GM12891 (cell line): ENCODE results near the gene PRDM1.

ENCODE experiments used
- POLR2A ChIP-seq: IDR thresholded peaks from 2 replicates; pipeline ENCODE4 v1.6.1; 2011; ENCODE audit warnings: low read depth, low read length, control low read depth
- POLR2AphosphoS5 ChIP-seq: IDR thresholded peaks from 2 replicates; pipeline ENCODE4 v1.6.1; 2011; ENCODE audit warnings: low read depth, low read length, control low read depth
- POU2F2 ChIP-seq: IDR thresholded peaks from 2 replicates; pipeline ENCODE4 v1.6.1; 2011; ENCODE audit warnings: low read depth, mild to moderate bottlenecking, control low read depth, low read length, moderate library complexity
- TAF1 ChIP-seq: IDR thresholded peaks from 2 replicates; pipeline ENCODE4 v1.6.1; 2011; ENCODE audit warnings: low read depth, low read length, control low read depth

GRCh38 chr6:106156863-106157262, 70.7 kb downstream of the PRDM1 start:
- TF ChIP-seq POLR2A: no peak
- TF ChIP-seq POLR2AphosphoS5: no peak
- no peak for TF ChIP-seq TAF1
- no peak for TF ChIP-seq POU2F2
